ENCODE measurements around the gene CCR5AS.
"Not testable (repeated sequence)": the region's sequence is repeated elsewhere in the genome, so short reads cannot be mapped to it uniquely, and the experiment has no call there.

The CCR5AS gene

GRCh38 chr3:46438831-46439230 lies 32.0 kb upstream of the CCR5AS start:
- peaks cover 21% of the 10 kb centered on the region for H3K4me1 Mint-ChIP-seq (ENCODE audit: low read depth)
- H3K27me3 Mint-ChIP-seq (ENCODE audit: low read depth), result peaks cover 15% of the 10 kb centered on the region
- H3K36me3 Mint-ChIP-seq (ENCODE audit: low read depth), result no peaks in the 10 kb centered on the region
- no peak overlapping the region for H3K4me3 Mint-ChIP-seq
- no peaks in the 10 kb centered on the region for H3K9me3 Mint-ChIP-seq
- H3K27ac Mint-ChIP-seq, result no peak overlapping the region
- DNase-seq (ENCODE audit: low spot score), result no peak

GRCh38 chr3:46435081-46435726 lies 28.3 kb upstream of the CCR5AS start:
- Mint-ChIP-seq H3K4me1 (ENCODE audit: low read depth) (peaks cover 9% of the 10 kb centered on the region), H3K9me3 (peaks cover 16% of the 10 kb centered on the region), H3K27me3 (ENCODE audit: low read depth) (peaks cover 20% of the 10 kb centered on the region), H3K4me3 (no peak overlapping the region), H3K27ac (no peak overlapping the region), H3K36me3 (ENCODE audit: low read depth) (peaks cover 3% of the 10 kb centered on the region)
- DNase-seq (ENCODE audit: low spot score), result no peak

GRCh38 chr3:46433841-46434240 lies 27.0 kb upstream of the CCR5AS start:
- H3K27me3 Mint-ChIP-seq (ENCODE audit: low read depth), result peaks cover 24% of the 10 kb centered on the region
- H3K4me3 Mint-ChIP-seq, result no peak overlapping the region
- H3K9me3 Mint-ChIP-seq, result peaks cover 16% of the 10 kb centered on the region
- H3K4me1 Mint-ChIP-seq (ENCODE audit: low read depth), result peaks cover 7% of the 10 kb centered on the region
- H3K27ac Mint-ChIP-seq, result no peak overlapping the region
- DNase-seq (ENCODE audit: low spot score), result no peak
- H3K36me3 Mint-ChIP-seq (ENCODE audit: low read depth), result peaks cover 3% of the 10 kb centered on the region

- H3K4me3 Mint-ChIP-seq, result not testable (repeated sequence)
Measured at GRCh38 chr3:46433118-46433517, 26.3 kb upstream of the CCR5AS start.

GRCh38 chr3:46431905-46432304 lies 25.0 kb upstream of the CCR5AS start:
- not testable (repeated sequence) for H3K36me3 Mint-ChIP-seq (ENCODE audit: low read depth); H3K27ac Mint-ChIP-seq; DNase-seq (ENCODE audit: low spot score); H3K4me3 Mint-ChIP-seq; H3K4me1 Mint-ChIP-seq (ENCODE audit: low read depth)
- Mint-ChIP-seq H3K9me3 (peaks cover 16% of the 10 kb centered on the region), H3K27me3 (ENCODE audit: low read depth) (peaks cover 24% of the 10 kb centered on the region)

More at GRCh38 chr3:46433118-46433517, 26.3 kb upstream of the CCR5AS start:
- DNase-seq (ENCODE audit: low spot score); H3K36me3 Mint-ChIP-seq (ENCODE audit: low read depth); H3K27ac Mint-ChIP-seq; H3K4me1 Mint-ChIP-seq (ENCODE audit: low read depth): not testable (repeated sequence)
- Mint-ChIP-seq H3K27me3 (ENCODE audit: low read depth) (peaks cover 24% of the 10 kb centered on the region), H3K9me3 (peaks cover 16% of the 10 kb centered on the region)

GRCh38 chr3:46430879-46431278 lies 24.0 kb upstream of the CCR5AS start:
- not testable (repeated sequence) for DNase-seq (ENCODE audit: low spot score); H3K36me3 Mint-ChIP-seq (ENCODE audit: low read depth); H3K27ac Mint-ChIP-seq; H3K4me3 Mint-ChIP-seq
- H3K4me1 Mint-ChIP-seq (ENCODE audit: low read depth), result peaks cover 18% of the 10 kb centered on the region
- H3K9me3 Mint-ChIP-seq, result peaks cover 16% of the 10 kb centered on the region
- peaks cover 30% of the 10 kb centered on the region for H3K27me3 Mint-ChIP-seq (ENCODE audit: low read depth)

- Mint-ChIP-seq H3K4me3 (no peak overlapping the region), H3K9me3 (peaks cover 16% of the 10 kb centered on the region), H3K4me1 (ENCODE audit: low read depth) (peaks cover 18% of the 10 kb centered on the region), H3K27ac (no peak overlapping the region), H3K27me3 (ENCODE audit: low read depth) (peaks cover 29% of the 10 kb centered on the region), H3K36me3 (ENCODE audit: low read depth) (peaks cover 3% of the 10 kb centered on the region)
- DNase-seq (ENCODE audit: low spot score), result no peak
Measured at GRCh38 chr3:46429671-46430070, 22.8 kb upstream of the CCR5AS start.

- H3K27ac Mint-ChIP-seq, result no peak overlapping the region
- peaks cover 18% of the 10 kb centered on the region for H3K4me1 Mint-ChIP-seq (ENCODE audit: low read depth)
- no peak for DNase-seq (ENCODE audit: low spot score)
- H3K9me3 Mint-ChIP-seq, result peaks cover 16% of the 10 kb centered on the region
- H3K36me3 Mint-ChIP-seq (ENCODE audit: low read depth), result peaks cover 3% of the 10 kb centered on the region
- peaks cover 27% of the 10 kb centered on the region for H3K27me3 Mint-ChIP-seq (ENCODE audit: low read depth)
- H3K4me3 Mint-ChIP-seq, result no peak overlapping the region
Measured at GRCh38 chr3:46429250-46429649, 22.4 kb upstream of the CCR5AS start.

GRCh38 chr3:46427916-46428833 lies 21.3 kb upstream of the CCR5AS start:
- DNase-seq (ENCODE audit: low spot score), result no peak
- no peak overlapping the region for H3K4me3 Mint-ChIP-seq
- H3K36me3 Mint-ChIP-seq (ENCODE audit: low read depth), result peaks cover 3% of the 10 kb centered on the region
- peaks cover 16% of the 10 kb centered on the region for H3K9me3 Mint-ChIP-seq
- peaks cover 14% of the 10 kb centered on the region for H3K4me1 Mint-ChIP-seq (ENCODE audit: low read depth)
- peaks cover 22% of the 10 kb centered on the region for H3K27me3 Mint-ChIP-seq (ENCODE audit: low read depth)
- no peak overlapping the region for H3K27ac Mint-ChIP-seq

GRCh38 chr3:46427404-46427803 lies 20.5 kb upstream of the CCR5AS start:
- not testable (repeated sequence) for H3K36me3 Mint-ChIP-seq (ENCODE audit: low read depth); H3K27ac Mint-ChIP-seq; H3K4me3 Mint-ChIP-seq; DNase-seq (ENCODE audit: low spot score)
- peaks cover 11% of the 10 kb centered on the region for H3K4me1 Mint-ChIP-seq (ENCODE audit: low read depth)
- H3K9me3 Mint-ChIP-seq, result peaks cover 14% of the 10 kb centered on the region
- peaks cover 17% of the 10 kb centered on the region for H3K27me3 Mint-ChIP-seq (ENCODE audit: low read depth)

GRCh38 chr3:46426476-46426875 lies 19.6 kb upstream of the CCR5AS start:
- not testable (repeated sequence) for H3K27ac Mint-ChIP-seq
- H3K27me3 Mint-ChIP-seq (ENCODE audit: low read depth), result peaks cover 14% of the 10 kb centered on the region

GRCh38 chr3:46423588-46423987 lies 16.7 kb upstream of the CCR5AS start:
- DNase-seq (ENCODE audit: low spot score), result no peak
- Mint-ChIP-seq H3K27me3 (ENCODE audit: low read depth) (peaks cover 8% of the 10 kb centered on the region), H3K4me3 (no peak overlapping the region), H3K9me3 (no peaks in the 10 kb centered on the region), H3K36me3 (ENCODE audit: low read depth) (no peaks in the 10 kb centered on the region), H3K4me1 (ENCODE audit: low read depth) (peaks cover 11% of the 10 kb centered on the region), H3K27ac (no peak overlapping the region)

More at GRCh38 chr3:46426476-46426875, 19.6 kb upstream of the CCR5AS start:
- not testable (repeated sequence) for H3K9me3 Mint-ChIP-seq; H3K36me3 Mint-ChIP-seq (ENCODE audit: low read depth); H3K4me3 Mint-ChIP-seq; DNase-seq (ENCODE audit: low spot score)
- H3K4me1 Mint-ChIP-seq (ENCODE audit: low read depth), result peaks cover 11% of the 10 kb centered on the region

- peaks cover 11% of the 10 kb centered on the region for H3K4me1 Mint-ChIP-seq (ENCODE audit: low read depth)
- H3K4me3 Mint-ChIP-seq, result no peak overlapping the region
- no peaks in the 10 kb centered on the region for H3K36me3 Mint-ChIP-seq (ENCODE audit: low read depth)
- no peak for DNase-seq (ENCODE audit: low spot score)
- H3K27me3 Mint-ChIP-seq (ENCODE audit: low read depth), result peaks cover 8% of the 10 kb centered on the region
- H3K9me3 Mint-ChIP-seq, result no peaks in the 10 kb centered on the region
- H3K27ac Mint-ChIP-seq, result no peak overlapping the region
Measured at GRCh38 chr3:46422617-46423016, 15.8 kb upstream of the CCR5AS start.

GRCh38 chr3:46420931-46421330 lies 14.1 kb upstream of the CCR5AS start:
- Mint-ChIP-seq H3K36me3 (ENCODE audit: low read depth) (no peaks in the 10 kb centered on the region), H3K27me3 (ENCODE audit: low read depth) (peaks cover 4% of the 10 kb centered on the region), H3K4me1 (ENCODE audit: low read depth) (peaks cover under 1% of the 10 kb centered on the region), H3K4me3 (no peak overlapping the region), H3K27ac (no peak overlapping the region), H3K9me3 (no peaks in the 10 kb centered on the region)
- no peak for DNase-seq (ENCODE audit: low spot score)

All from T-helper 2 cell treated with Interferon-gamma antibody and Interleukin-4, amounts not matched to agents 5 μg/mL and 100 μg/mL, for 36 hours (primary cell).